ENCODE measurements around the gene NOXA1. TPM values are rescaled to one million over a fixed set of nuclear protein-coding genes. Genes with fewer than 3 reads are reported as not detected.

The NOXA1 gene
- total and polyA plus RNA-seq, 9 of the 15 experiments (the other 6 are each of a cell fraction or from before 2014, with no cell fraction given): 0.07 to 1.2 (median 0.20) TPM; not detected in 4

GRCh38 chr9:137427454-137428310 is 4.5 kb downstream of the NOXA1 start (continued):
- TF ChIP-seq SP2 (IDR thresholded peaks at IDR 0.05; ENCODE audit: extremely low read depth, low read depth, low read length, poor library complexity, severe bottlenecking) (no peak), SMARCE1 (IDR thresholded peaks at IDR 0.05) (no peak), MYC (IDR thresholded peaks at IDR 0.05; ENCODE audit: low read depth, low read length) (no peak), MYC (CRISPR knock-in tag; IDR thresholded peaks at IDR 0.05; ENCODE audit: borderline replicate concordance, low read depth) (no peak)

GRCh38 chr9:137428311-137428630 is 5.1 kb downstream of the NOXA1 start:
- POLR2A ChIA-PET: interaction anchor here (1.3 kb wide), 1 partner anchor 8 kb away, joined by 4 read pairs; no protein-coding TSS in a partner anchor
- in situ Hi-C loops (cut with MboI) (no loop called here), intact Hi-C loops (cut with micrococcal nuclease) (loop anchor here (10.0 kb wide), 1 partner anchor 123 kb away; the partner anchor contains the start of gene NRARP)
- no peaks in the 10 kb centered on the region for H4K20me1 ChIP-seq (replicated peaks; ENCODE audit: control insufficient read depth, insufficient read depth, low read length)
- no peak overlapping the region for H3K4me2 ChIP-seq (ENCODE audit: insufficient read depth, low read length)
- CTCF ChIA-PET (ENCODE audit: low intra/inter-chr PET ratio): no interaction called here
- H3K9me3 ChIP-seq (replicated peaks; ENCODE audit: control insufficient read depth, insufficient read depth, low read depth, low read length): no peaks in the 10 kb centered on the region
- H2AFZ ChIP-seq (ENCODE audit: low read depth, low read length): no peak overlapping the region
- no peak for ATAC-seq
- no peak for DNase-seq (ENCODE audit: extremely low read depth in 1 of 4, low spot score in 3 of 4)
- H3K9me1 ChIP-seq (ENCODE audit: control insufficient read depth, insufficient read depth, low read length): no peaks in the 10 kb centered on the region
- BruUV-seq (replicated peaks): no TSS peak
- peaks cover 2% of the 10 kb centered on the region; the same call in 2 of the 3 replicates for H3K79me2 ChIP-seq (ENCODE audit: control insufficient read depth, insufficient read depth, low read length)
- H3K4me3 ChIP-seq: no peak overlapping the region
- 60% methylated on average over 3 of the region's 6 CpGs for WGBS (ENCODE audit: insufficient coverage, low coverage, missing lambda C conversion rate)
- H3K9ac ChIP-seq (ENCODE audit: insufficient read depth in 1 of 2, low read depth in 2 of 2, low read length in 2 of 2): no peak overlapping the region; a peak in 1 of 4 replicates
- H3K36me3 ChIP-seq (ENCODE audit: control insufficient read depth, insufficient read depth, low read length): no peaks in the 10 kb centered on the region
- no peaks in the 10 kb centered on the region for H3K27me3 ChIP-seq (ENCODE audit: control insufficient read depth in 2 of 2, insufficient read depth in 2 of 2, low read length in 2 of 2)
- H3K27ac ChIP-seq (ENCODE audit: extremely low read depth, low read depth, low read length): no peak overlapping the region
- peaks cover 25 to 84% of the 10 kb centered on the region in 2 experiments for H3K4me1 ChIP-seq (replicated peaks in 1 of 2; ENCODE audit: control insufficient read depth in 2 of 2, insufficient read depth in 2 of 2, low read length in 2 of 2)
- no peak for FAIRE-seq
- no peak for TF ChIP-seq ZNF224 (CRISPR knock-in tag; IDR thresholded peaks at IDR 0.05)
- TF ChIP-seq NR4A1 (CRISPR knock-in tag; IDR thresholded peaks at IDR 0.05): no peak
- no peak for TF ChIP-seq NR4A1 (tag; IDR thresholded peaks at IDR 0.05)
- no peak for TF ChIP-seq ZNF79 (CRISPR knock-in tag; IDR thresholded peaks at IDR 0.05; ENCODE audit: low read depth)
- TF ChIP-seq NEUROD1 (IDR thresholded peaks at IDR 0.05; ENCODE audit: borderline replicate concordance, low read depth, low read length, partially characterized antibody): no peak
- TF ChIP-seq FOXK1 (CRISPR knock-in tag; IDR thresholded peaks at IDR 0.05; ENCODE audit: borderline replicate concordance): no peak
- TF ChIP-seq ZNF175 (CRISPR knock-in tag; IDR thresholded peaks at IDR 0.05; ENCODE audit: low read depth): no peak
- no peak for TF ChIP-seq BRD9 (IDR thresholded peaks at IDR 0.05; ENCODE audit: low read depth, partially characterized antibody)
- no peak for TF ChIP-seq ZNF830 (CRISPR knock-in tag; IDR thresholded peaks at IDR 0.05)
- no peak for TF ChIP-seq PTBP1 (IDR thresholded peaks at IDR 0.05; ENCODE audit: low read depth, low read length)
- TF ChIP-seq ZNF282 (CRISPR knock-in tag; IDR thresholded peaks at IDR 0.05): no peak
- no peak for TF ChIP-seq PCBP1 (IDR thresholded peaks at IDR 0.05; ENCODE audit: low read depth, low read length, poor library complexity, severe bottlenecking)
- TF ChIP-seq ATF1 (CRISPR knock-in tag; IDR thresholded peaks at IDR 0.05): no peak
- no peak for TF ChIP-seq ATF1 (tag; IDR thresholded peaks at IDR 0.05)
- no peak for TF ChIP-seq RFX7 (CRISPR knock-in tag; IDR thresholded peaks at IDR 0.05)
- no peak for TF ChIP-seq MCM7 (IDR thresholded peaks at IDR 0.05)
